Tibial nerve (tissue), 4 donors: ENCODE measurements around the gene CAPZA1. TPM values are rescaled to one million over a fixed set of nuclear protein-coding genes. Genes with fewer than 3 reads are reported as not detected.

Source experiments
- DNase-seq, 2 donors: peaks; one replicate each; pipeline ENCODE4 v3.0.0-alpha.2; 2019; ENCODE audit warnings: low spot score in 2 of 2
- H3K27ac ChIP-seq, 4 donors: fragments of 200-600 bp; sonication (generic) in 3 of 4; one replicate each; pipeline ENCODE4 v1.5.1; 2017 to 2019; ENCODE audit warnings: mild to moderate bottlenecking in 1 of 4
- H3K27me3 ChIP-seq, 2 donors: fragments of 200-600 bp; sonication (generic) in 1 of 2; one replicate each; pipeline versions ENCODE4 v1.5.1 to v1.6.0; 2017 to 2019
- H3K36me3 ChIP-seq, 3 donors: fragments of 200-600 bp; sonication (generic); one replicate each; pipeline ENCODE4 v1.5.1; 2018 to 2019
- H3K4me1 ChIP-seq, 4 donors: fragments of 200-600 bp; sonication (generic) in 3 of 4; one replicate each; pipeline ENCODE4 v1.5.1; 2017 to 2019
- H3K4me3 ChIP-seq, 4 donors: fragments of 200-600 bp; sonication (generic) in 3 of 4; one replicate each; pipeline ENCODE4 v1.5.1; 2017 to 2019; ENCODE audit warnings: mild to moderate bottlenecking in 1 of 4, moderate library complexity in 1 of 4
- H3K9me3 ChIP-seq, 4 donors: fragments of 200-600 bp; sonication (generic) in 3 of 4; one replicate each; pipeline ENCODE4 v1.5.1; 2017 to 2019
- CTCF ChIP-seq, 5 experiments: fragments of 200-600 bp in 3 of 5; fragments of 450-650 bp in 2 of 5; sonication (generic) in 3 of 5; IDR thresholded peaks; one replicate each; pipeline ENCODE4 v1.5.1; 2016 to 2019; ENCODE audit warnings: antibody characterized with exemption in 5 of 5, mild to moderate bottlenecking in 3 of 5, moderate library complexity in 2 of 5
- EP300 ChIP-seq, 2 donors: sonication (generic); formaldehyde crosslinking; IDR thresholded peaks; one replicate each; pipeline ENCODE4 v1.6.1; 2017; ENCODE audit warnings: antibody characterized with exemption in 2 of 2, mild to moderate bottlenecking in 1 of 2
- POLR2A ChIP-seq, 2 donors: fragments of 450-650 bp; IDR thresholded peaks; one replicate each; pipeline ENCODE4 v1.6.1; 2017; ENCODE audit warnings: antibody characterized with exemption in 2 of 2, mild to moderate bottlenecking in 2 of 2, moderate library complexity in 2 of 2
- WGBS, 2 donors: methylation state at CpG; one replicate each; pipeline ENCODE4 v1.1.5; 2018; 5-methylcytosine and 5-hydroxymethylcytosine counted together
- total RNA-seq, 4 donors: library from RNA; depleted of rRNA; stranded (reverse); fragments of >200 nt; gene quantifications; one replicate each; pipeline ENCODE4 v1.1.0, GENCODE V29; 2016

CAPZA1 gene
- total RNA-seq, 4 donors from 2014 or later, result 90.8 to 126 (median 114) TPM

DNA sequence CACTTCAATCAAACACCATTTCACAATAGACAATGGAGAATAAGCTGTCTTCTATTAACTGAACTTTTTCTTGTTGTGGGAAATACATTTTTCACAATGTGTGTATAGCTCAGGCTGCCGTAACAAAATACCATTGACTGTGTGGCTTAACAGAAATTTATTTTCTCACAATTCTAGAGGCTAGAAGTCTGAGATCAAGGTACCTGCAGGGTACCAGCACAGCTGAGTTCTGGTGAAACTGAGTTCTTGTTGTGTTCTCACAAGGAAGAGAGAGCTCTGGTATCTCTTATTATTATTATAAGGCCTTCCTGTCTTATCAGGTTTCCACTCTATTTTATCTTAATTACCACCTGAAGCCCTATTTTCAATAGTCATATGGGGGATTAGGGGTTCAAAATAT, 16.1 kb upstream of the CAPZA1 start:
- H3K4me3 ChIP-seq, result no peak overlapping the region
- no peaks in the 10 kb centered on the region for H3K27me3 ChIP-seq
- H3K27ac ChIP-seq, result no peak overlapping the region
- H3K4me1 ChIP-seq, result no peaks in the 10 kb centered on the region
- no peak for DNase-seq
- whole genome bisulfite sequencing, 2 donors, result 83 to 85% methylated on average over 1 of the region's 1 CpG
- TF ChIP-seq EP300 (IDR thresholded peaks at IDR 0.05), result no peak
- no peak for TF ChIP-seq CTCF (IDR thresholded peaks at IDR 0.05)
- TF ChIP-seq POLR2A (IDR thresholded peaks at IDR 0.05), result no peak
- no peaks in the 10 kb centered on the region for H3K9me3 ChIP-seq
- peaks cover 0 to 90% (median 3%) of the 10 kb centered on the region in 3 donors for H3K36me3 ChIP-seq

DNA sequence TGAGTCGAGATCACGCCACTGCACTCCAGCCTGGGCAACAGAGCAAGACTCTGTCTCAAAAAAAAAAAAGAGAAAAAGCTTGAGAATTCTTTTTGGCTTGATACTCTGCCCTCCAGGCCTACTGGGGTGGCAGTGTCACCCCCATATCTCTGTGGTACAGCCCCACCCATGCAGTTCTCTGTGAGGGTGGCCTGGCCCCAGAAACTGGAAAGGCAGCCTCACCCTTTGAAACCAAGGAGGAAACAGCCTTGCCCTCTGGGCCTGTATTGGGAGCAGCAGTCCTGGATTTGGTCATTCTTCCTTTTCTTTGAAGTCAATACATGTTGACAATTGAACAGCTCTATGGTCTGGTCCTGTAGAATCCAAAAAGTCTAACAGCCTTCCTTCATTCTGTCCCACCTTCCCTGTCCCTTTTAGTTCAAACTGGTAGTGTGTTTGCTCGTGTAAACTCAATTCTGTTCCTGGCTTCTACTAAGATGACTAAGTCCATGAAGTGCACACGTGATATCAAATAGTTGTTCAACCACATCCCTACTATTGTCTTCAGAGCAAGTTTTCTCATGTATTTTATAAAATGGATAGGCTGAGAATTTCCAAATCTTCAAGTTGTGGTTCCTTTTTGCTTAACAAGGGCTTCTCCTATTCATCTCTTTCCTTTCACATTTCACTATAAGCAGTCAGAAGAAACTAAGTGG, 13.9 kb upstream of the CAPZA1 start:
- no peak overlapping the region for H3K4me3 ChIP-seq
- H3K27me3 ChIP-seq, result no peaks in the 10 kb centered on the region
- no peak for DNase-seq
- no peaks in the 10 kb centered on the region for H3K4me1 ChIP-seq
- no peak for TF ChIP-seq EP300 (IDR thresholded peaks at IDR 0.05)
- TF ChIP-seq POLR2A (IDR thresholded peaks at IDR 0.05), result no peak
- no peak for TF ChIP-seq CTCF (IDR thresholded peaks at IDR 0.05)
- H3K9me3 ChIP-seq, result no peaks in the 10 kb centered on the region
- peaks cover 0 to 94% (median 5%) of the 10 kb centered on the region in 3 donors for H3K36me3 ChIP-seq
- WGBS, 2 donors, result 84 to 89% methylated on average over 4 of the region's 4 CpGs
- no peak overlapping the region for H3K27ac ChIP-seq

DNA sequence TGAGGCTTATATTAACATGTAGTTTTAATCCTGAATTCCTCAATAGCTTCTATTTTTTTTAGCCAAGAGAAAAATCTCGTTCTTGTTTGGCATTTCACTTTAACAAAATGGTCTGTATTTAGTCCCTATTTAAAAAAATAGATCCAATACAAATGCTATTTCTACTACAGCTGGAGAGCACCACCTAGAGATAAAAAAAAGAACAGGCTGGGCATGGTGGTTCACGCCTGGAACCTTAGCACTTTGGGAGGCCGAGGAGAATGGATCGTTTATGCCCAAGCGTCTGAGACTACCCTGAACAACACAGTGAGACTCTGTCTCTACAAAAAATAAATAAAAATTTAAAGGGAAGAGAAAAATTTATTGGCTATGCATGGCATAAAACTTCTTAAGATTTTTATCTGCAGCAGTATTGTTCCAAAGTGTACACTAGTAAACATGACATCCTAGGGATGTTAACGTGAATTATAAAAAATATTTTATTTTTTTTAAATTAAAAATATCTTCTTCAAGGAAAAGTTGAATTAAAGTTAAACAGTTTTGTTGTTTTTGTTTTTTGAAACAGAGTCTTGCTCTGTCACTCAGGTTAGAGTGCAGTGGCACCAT, 5.1 kb upstream of the CAPZA1 start:
- Histone ChIP-seq H3K4me3 (no peak overlapping the region), H3K4me1 (peaks cover 0 to 21% (median 3%) of the 10 kb centered on the region in 4 donors), H3K36me3 (peaks cover 2 to 60% (median 6%) of the 10 kb centered on the region in 3 donors), H3K9me3 (no peaks in the 10 kb centered on the region), H3K27me3 (no peaks in the 10 kb centered on the region), H3K27ac (no peak overlapping the region)
- TF ChIP-seq EP300 (IDR thresholded peaks at IDR 0.05), result no peak
- TF ChIP-seq CTCF (IDR thresholded peaks at IDR 0.05), result peak in 3 of 5 experiments; percentile 11 to 38 (median 21)
- WGBS, 2 donors, result 59 to 69% methylated on average over 6 of the region's 6 CpGs
- DNase-seq, result no peak

DNA sequence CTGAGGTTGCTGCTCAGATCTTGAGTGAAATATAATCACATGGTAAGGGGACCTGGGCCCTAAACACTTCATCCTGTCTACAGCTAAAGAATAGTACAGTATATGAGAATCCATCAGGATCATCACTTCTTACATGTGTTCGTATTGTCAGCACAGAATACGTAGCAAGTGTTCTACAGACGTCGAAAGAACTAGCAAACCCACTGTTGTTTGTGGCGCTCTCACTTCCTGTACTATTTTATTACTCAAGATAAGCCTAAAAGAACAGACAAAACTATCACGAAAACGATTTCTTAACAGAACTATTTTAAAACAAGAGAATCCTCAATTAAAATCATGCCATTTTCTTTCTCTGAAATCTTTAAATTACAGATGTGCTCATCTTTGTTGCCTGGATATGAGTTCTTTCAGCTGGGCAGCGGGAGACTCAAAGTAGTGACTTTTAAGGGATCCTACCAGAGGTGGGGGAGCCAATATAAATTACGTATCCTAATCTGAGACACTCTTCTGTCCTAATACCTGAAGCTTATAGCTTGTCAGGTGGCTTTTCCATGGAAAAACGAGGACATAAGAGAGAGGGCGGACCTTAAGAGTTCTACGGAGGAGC, 1.4 kb upstream of the CAPZA1 start:
- peaks cover 0 to 51% (median 19%) of the 10 kb centered on the region in 4 donors for H3K4me1 ChIP-seq
- H3K9me3 ChIP-seq, result no peaks in the 10 kb centered on the region
- peak in 1 of 2 donors; percentile 13 for DNase-seq
- WGBS, 2 donors, result 1 to 2% methylated on average over 12 of the region's 12 CpGs
- peaks cover 0 to 32% (median 0%) of the 10 kb centered on the region in 3 donors for H3K36me3 ChIP-seq
- peak overlapping the region; percentile 61 to 95 (median 76) for H3K4me3 ChIP-seq
- TF ChIP-seq POLR2A (IDR thresholded peaks at IDR 0.05), result no peak
- no peak for TF ChIP-seq EP300 (IDR thresholded peaks at IDR 0.05)
- TF ChIP-seq CTCF (IDR thresholded peaks at IDR 0.05), result no peak
- H3K27me3 ChIP-seq, result no peaks in the 10 kb centered on the region
- peak overlapping the region; percentile 91 to 98 (median 96) for H3K27ac ChIP-seq
